Thyroid gland (tissue), 4 donors: ENCODE measurements around the gene HPS6. TPM values are rescaled to one million over a fixed set of nuclear protein-coding genes. Genes with fewer than 3 reads are reported as not detected.
A peak's percentile ranks its signal among the peaks of the same experiment; 100 is the strongest.

ENCODE experiments used
- DNase-seq, 2 donors: peaks; one replicate each; pipeline ENCODE4 v3.0.0-alpha.2; 2019
- H3K27ac ChIP-seq, 3 donors: fragments of 200-600 bp; sonication (generic); 1 replicate in 2 of 3; 2 replicates in 1 of 3; pipeline ENCODE4 v1.5.1; 2016 to 2019; ENCODE audit warnings: mild to moderate bottlenecking in 1 of 3, moderate library complexity in 1 of 3
- H3K27me3 ChIP-seq: fragments of 200-600 bp; sonication (generic); one replicate; pipeline ENCODE4 v1.5.1; 2019
- H3K36me3 ChIP-seq, 2 donors: fragments of 200-600 bp; sonication (generic); one replicate each; pipeline ENCODE4 v1.5.1; 2016 to 2019
- H3K4me1 ChIP-seq, 2 donors: fragments of 200-600 bp; sonication (generic); one replicate each; pipeline ENCODE4 v1.5.1; 2017 to 2019
- H3K4me3 ChIP-seq, 3 donors: fragments of 200-600 bp; sonication (generic); replicated peaks in 1 of 3; 1 replicate in 2 of 3; 2 replicates in 1 of 3; pipeline ENCODE4 v1.5.1; 2016; ENCODE audit warnings: mild to moderate bottlenecking in 1 of 3
- H3K9me3 ChIP-seq: fragments of 200-600 bp; sonication (generic); one replicate; pipeline ENCODE4 v1.5.1; 2017
- POLR2A ChIP-seq, 2 donors: fragments of 450-650 bp; IDR thresholded peaks; one replicate each; pipeline ENCODE4 v1.6.1; 2017; ENCODE audit warnings: antibody characterized with exemption in 2 of 2, mild to moderate bottlenecking in 2 of 2, moderate library complexity in 1 of 2
- WGBS, 2 donors: methylation state at CpG; one replicate each; pipeline ENCODE4 v1.1.5; 2017; 5-methylcytosine and 5-hydroxymethylcytosine counted together
- intact Hi-C: fragments of 100-400 bp; cut with DNase I; formaldehyde crosslinking; loops from one replicate; pipeline ENCODE4 v1.15.1; 2023
- small RNA-seq: library from RNA; depleted of rRNA; stranded (forward); fragments of <200 nt; gene quantifications from one replicate; pipeline ENCODE3, GENCODE V24; 2016
- total RNA-seq, 4 donors: library from RNA; depleted of rRNA; stranded (reverse); fragments of >200 nt; gene quantifications; one replicate each; pipeline ENCODE4 v1.2.3, GENCODE V29; 2016
- TF ChIP-seq, protein P1 (sequence below), 6 experiments: fragments of 200-600 bp in 3 of 6; fragments of 450-650 bp in 3 of 6; sonication (generic) in 3 of 6; IDR thresholded peaks; one replicate each; pipeline ENCODE4 v1.5.1; 2016 to 2019; ENCODE audit warnings: antibody characterized with exemption in 6 of 6, mild to moderate bottlenecking in 2 of 6, inconsistent platforms in 1 of 6, moderate library complexity in 1 of 6

HPS6 gene
- total RNA-seq, 4 donors from 2014 or later = 18.7 to 28.5 (median 23.8) TPM

DNA sequence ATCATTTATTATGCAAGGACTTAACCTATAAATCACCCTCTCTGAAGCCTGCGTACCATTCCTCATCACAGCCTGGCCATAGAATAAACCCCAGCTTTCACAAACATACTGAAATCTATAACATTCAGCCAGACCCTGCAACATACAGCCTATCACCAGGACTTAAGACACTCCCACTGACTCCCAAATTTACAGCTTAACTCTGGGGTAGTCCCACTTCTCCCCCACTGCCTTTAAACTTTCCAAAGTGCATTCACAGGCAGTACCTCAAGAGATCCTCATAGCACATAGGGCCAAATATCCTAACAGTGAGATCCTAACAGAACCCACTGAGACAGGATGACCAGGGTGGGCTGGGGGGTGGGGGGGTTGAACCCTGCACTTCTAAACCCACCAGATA, 51.5 kb downstream of the HPS6 start:
- DNase-seq = no peak
- TF ChIP-seq, protein P1, sequence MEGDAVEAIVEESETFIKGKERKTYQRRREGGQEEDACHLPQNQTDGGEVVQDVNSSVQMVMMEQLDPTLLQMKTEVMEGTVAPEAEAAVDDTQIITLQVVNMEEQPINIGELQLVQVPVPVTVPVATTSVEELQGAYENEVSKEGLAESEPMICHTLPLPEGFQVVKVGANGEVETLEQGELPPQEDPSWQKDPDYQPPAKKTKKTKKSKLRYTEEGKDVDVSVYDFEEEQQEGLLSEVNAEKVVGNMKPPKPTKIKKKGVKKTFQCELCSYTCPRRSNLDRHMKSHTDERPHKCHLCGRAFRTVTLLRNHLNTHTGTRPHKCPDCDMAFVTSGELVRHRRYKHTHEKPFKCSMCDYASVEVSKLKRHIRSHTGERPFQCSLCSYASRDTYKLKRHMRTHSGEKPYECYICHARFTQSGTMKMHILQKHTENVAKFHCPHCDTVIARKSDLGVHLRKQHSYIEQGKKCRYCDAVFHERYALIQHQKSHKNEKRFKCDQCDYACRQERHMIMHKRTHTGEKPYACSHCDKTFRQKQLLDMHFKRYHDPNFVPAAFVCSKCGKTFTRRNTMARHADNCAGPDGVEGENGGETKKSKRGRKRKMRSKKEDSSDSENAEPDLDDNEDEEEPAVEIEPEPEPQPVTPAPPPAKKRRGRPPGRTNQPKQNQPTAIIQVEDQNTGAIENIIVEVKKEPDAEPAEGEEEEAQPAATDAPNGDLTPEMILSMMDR (IDR thresholded peaks at IDR 0.05) = no peak
- no peak for TF ChIP-seq POLR2A (IDR thresholded peaks at IDR 0.05)
- peaks cover 0 to 3% of the 10 kb centered on the region in 2 donors for H3K36me3 ChIP-seq
- H3K9me3 ChIP-seq = no peaks in the 10 kb centered on the region
- WGBS, 2 donors = 86 to 100% methylated on average over 1 of the region's 1 CpG
- intact Hi-C loops = loop anchor here (5.0 kb wide), 1 partner anchor 36 kb away; the partner anchor contains the start of gene NOLC1
- no peaks in the 10 kb centered on the region for H3K27me3 ChIP-seq
- H3K4me3 ChIP-seq = peak overlapping the region in 1 of 3 donors; percentile 73
- H3K4me1 ChIP-seq = peaks cover 58 to 65% of the 10 kb centered on the region in 2 donors
- H3K27ac ChIP-seq = peak overlapping the region; percentile 64 to 98 (median 97)

Small RNA genes lying within 50 kb of the gene (small RNA-seq; reads per million reads assigned to genes)
- gene AL500527.1 = not detected
- not detected for gene AL500527.2

Other genes with a start within 250 kb of the HPS6 start
- gene OGA, start 246.9 kb upstream of the HPS6 start, total RNA-seq = 100 to 1,000 TPM; 114 to 205 (median 157) TPM
- gene KCNIP2, start 221.5 kb upstream of the HPS6 start, total RNA-seq = 1 to 10 TPM; 1.0 to 3.5 (median 1.4) TPM
- gene ARMH3, start 9.2 kb upstream of the HPS6 start, total RNA-seq = 10 to 100 TPM; 14.2 to 21.2 (median 18.3) TPM
- 10 to 100 TPM; 49.8 to 67.3 (median 54.8) TPM for gene LDB1, start 55.0 kb downstream of the HPS6 start, total RNA-seq
- 10 to 100 TPM; 11.7 to 27.5 (median 16.6) TPM for gene PPRC1, start 67.7 kb downstream of the HPS6 start, total RNA-seq
- 10 to 100 TPM; 52.7 to 80.8 (median 65.1) TPM for gene NOLC1, start 87.0 kb downstream of the HPS6 start, total RNA-seq
- gene ELOVL3, start 160.9 kb downstream of the HPS6 start, total RNA-seq = not detected
- gene PITX3, start 176.2 kb downstream of the HPS6 start, total RNA-seq = under 1 TPM in 1 of 4 donors, not detected in 3; 0.45 TPM
- 10 to 100 TPM; 34.0 to 68.3 (median 53.5) TPM for gene GBF1, start 180.2 kb downstream of the HPS6 start, total RNA-seq